OCI-LY1 (cell line): ENCODE measurements around the gene TIMM21.

ENCODE experiments used
- CTCF ChIP-seq: fragments of 200-600 bp; sonication (generic), shearing (Covaris generic); IDR thresholded peaks from 2 replicates; pipeline ENCODE4 v1.5.1; 2017; ENCODE audit warnings: mild to moderate bottlenecking, antibody characterized with exemption, low read length, moderate library complexity, mixed read lengths
- EZH2 ChIP-seq: fragments of 200-600 bp; sonication (generic), shearing (Covaris generic); IDR thresholded peaks from 2 replicates; pipeline ENCODE4 v1.8.0; 2017; ENCODE audit warnings: borderline replicate concordance, mixed run types, mild to moderate bottlenecking, antibody characterized with exemption, low read length, moderate library complexity, mixed read lengths

GRCh38 chr18:74146756-74147155 is 1.6 kb upstream of the TIMM21 start:
- TF ChIP-seq CTCF: no peak
- no peak for TF ChIP-seq EZH2
